ENCODE measurements around the gene HBE1.
"Not testable (repeated sequence)": the region's sequence is repeated elsewhere in the genome, so short reads cannot be mapped to it uniquely, and the experiment has no call there.

The HBE1 gene

DNA sequence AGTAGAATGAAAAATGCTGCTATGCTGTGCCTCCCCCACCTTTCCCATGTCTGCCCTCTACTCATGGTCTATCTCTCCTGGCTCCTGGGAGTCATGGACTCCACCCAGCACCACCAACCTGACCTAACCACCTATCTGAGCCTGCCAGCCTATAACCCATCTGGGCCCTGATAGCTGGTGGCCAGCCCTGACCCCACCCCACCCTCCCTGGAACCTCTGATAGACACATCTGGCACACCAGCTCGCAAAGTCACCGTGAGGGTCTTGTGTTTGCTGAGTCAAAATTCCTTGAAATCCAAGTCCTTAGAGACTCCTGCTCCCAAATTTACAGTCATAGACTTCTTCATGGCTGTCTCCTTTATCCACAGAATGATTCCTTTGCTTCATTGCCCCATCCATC, 14.9 kb upstream of the HBE1 start:
- DNase-seq: no peak

DNA sequence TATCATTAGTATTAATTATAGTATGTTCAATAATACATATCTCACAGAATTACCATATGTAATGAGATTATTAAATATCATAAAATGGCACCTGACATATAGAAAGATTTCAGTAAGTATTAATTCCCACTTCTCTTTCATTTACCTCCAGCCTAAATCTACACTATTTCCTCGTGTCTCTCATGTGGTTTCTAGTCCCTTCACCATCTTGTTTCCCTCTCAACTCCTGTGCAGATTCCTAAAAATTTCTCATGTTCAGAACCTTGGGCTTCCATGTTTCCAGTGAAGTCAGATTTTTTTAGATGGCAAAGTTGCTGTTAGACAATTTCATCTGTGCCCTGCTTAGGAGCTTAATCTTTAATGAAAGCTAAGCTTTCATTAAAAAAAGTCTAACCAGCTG, 14.1 kb upstream of the HBE1 start:
- DNase-seq: no peak

DNA sequence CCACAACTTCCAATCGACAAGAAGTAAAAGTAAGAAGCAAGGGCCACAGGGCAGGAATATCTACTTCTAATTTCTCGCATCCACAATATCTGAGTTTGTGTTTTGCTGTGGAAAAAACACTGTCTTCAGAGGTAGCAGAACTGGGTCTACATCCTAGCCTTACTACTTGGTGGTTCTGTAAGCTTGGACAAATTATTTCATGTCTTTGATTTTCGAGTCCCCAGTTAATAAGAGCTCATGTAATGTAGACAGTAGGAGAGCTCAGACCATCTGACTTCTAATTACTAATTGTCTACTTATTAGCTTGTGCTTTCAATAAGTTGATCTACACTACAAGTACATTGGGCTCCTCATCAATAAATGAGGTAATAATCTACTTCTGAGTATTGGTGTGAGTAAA, 13.3 kb upstream of the HBE1 start:
- DNase-seq: no peak

DNA sequence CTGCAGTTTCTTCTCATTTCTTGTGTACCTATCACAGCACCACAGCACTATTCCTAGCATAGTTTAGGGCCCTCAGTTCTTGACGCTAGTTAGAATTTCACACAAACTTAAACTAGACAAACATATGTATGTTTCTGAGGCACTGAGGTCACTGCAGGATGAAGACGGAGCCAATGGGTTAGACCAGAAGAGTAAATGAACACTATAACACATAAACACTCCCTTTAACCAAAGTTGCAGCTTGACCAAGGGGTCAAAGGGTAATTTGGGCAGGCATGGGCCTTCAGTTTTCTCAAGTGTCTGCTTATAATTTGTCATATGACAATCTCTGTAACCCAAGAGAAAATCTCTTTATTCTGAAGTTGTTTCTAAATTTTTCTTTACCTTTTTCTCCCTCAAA, 12.9 kb upstream of the HBE1 start:
- DNase-seq: no peak

DNA sequence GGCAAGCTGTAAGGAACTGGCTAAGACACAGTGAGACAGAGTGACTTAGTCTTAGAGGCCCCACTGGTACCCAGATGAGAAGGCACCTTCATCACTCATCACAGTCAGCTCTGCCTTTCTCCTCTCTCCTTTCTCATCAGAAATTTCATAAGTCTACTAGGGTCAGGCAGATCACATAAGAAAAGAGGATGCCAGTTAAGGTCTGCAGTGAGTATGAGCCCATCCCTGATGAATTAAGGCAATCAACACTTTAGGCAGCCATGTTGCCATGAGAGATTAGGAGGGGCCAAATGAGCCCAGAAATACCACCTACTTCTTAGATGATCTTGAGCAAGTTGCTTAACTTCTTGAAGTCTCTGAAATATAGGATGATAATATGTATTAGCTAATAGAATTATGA, 11.9 kb upstream of the HBE1 start:
- no peak for DNase-seq

DNA sequence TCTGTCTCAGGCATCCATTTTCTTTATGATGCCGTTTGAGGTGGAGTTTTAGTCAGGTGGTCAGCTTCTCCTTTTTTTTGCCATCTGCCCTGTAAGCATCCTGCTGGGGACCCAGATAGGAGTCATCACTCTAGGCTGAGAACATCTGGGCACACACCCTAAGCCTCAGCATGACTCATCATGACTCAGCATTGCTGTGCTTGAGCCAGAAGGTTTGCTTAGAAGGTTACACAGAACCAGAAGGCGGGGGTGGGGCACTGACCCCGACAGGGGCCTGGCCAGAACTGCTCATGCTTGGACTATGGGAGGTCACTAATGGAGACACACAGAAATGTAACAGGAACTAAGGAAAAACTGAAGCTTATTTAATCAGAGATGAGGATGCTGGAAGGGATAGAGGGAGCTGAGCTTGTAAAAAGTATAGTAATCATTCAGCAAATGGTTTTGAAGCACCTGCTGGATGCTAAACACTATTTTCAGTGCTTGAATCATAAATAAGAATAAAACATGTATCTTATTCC, 10.9 kb upstream of the HBE1 start:
- DNase-seq: no peak

DNA sequence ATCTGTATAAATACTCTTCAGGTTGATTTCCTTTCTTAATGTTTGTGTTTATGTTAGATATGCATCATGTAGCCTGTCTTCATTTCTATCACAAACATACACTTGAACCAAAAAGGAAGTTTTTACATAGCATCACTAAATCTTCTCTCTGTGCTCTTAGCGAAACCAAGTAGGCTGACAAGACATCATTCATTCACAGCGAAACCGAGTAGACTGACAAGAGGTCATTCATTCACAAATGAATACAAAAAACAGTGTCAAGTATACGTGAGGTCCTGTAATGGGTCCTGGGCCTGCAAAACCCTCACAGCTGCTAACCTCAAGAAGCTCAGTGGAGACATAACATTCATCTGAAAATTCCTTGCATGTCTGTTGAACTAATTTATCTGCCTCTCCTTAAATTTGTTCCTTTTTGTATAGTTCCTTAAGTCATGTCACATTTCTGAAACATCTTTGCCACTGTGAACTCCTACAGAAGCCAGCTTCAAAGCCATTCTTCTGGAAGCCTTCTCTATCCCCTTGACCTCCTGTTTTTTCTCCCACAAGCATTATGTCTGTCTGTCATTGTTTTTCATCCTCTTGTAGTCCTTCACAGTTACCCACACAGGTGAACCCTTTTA, 9.8 kb upstream of the HBE1 start:
- DNase-seq: no peak

DNA sequence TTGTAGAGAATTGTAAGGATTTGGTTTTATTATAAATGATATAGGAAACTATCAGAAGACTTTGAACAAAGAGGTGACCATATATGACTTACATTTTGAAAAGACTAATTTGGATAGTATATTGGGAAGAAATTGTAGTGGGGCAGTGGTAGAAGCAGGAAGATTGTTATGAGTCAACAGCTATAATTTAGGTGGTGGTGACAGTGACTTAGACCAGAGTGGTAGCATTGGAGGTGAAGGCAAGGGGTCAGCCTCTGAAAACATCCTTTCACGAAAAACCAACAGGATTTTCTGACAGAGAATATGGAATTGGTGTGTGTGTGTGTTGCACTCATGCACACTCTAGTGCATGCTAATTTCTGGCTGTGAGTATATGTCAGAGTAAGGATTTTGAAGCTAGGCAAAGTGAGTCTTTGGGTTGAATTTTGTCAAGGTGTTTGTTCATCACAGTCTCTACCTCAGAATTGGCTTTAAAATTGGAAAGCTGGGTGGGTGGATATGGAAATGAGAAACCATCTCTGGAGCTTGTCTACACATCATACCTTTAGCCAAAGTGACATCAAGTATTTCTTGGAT, 8.2 kb upstream of the HBE1 start:
- no peak for DNase-seq

DNA sequence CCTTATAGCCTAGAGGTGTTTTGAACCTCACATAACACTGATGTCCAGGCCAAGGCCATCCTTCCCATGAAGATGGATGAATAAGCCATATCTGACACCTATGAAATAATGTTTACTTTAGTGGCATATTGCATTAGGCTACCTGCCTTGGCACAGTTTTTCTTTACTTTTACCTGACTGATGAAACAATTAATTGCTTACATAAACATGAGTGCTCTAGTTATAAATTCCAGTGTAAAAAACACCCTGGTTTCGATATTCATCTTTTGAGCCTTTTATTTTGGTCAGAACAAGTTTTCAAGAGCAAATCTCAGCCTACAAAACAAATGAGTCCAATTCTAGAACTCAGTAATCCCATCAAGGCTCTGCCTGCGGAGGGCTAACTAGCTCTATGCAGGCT, 7.0 kb upstream of the HBE1 start:
- DNase-seq: no peak

DNA sequence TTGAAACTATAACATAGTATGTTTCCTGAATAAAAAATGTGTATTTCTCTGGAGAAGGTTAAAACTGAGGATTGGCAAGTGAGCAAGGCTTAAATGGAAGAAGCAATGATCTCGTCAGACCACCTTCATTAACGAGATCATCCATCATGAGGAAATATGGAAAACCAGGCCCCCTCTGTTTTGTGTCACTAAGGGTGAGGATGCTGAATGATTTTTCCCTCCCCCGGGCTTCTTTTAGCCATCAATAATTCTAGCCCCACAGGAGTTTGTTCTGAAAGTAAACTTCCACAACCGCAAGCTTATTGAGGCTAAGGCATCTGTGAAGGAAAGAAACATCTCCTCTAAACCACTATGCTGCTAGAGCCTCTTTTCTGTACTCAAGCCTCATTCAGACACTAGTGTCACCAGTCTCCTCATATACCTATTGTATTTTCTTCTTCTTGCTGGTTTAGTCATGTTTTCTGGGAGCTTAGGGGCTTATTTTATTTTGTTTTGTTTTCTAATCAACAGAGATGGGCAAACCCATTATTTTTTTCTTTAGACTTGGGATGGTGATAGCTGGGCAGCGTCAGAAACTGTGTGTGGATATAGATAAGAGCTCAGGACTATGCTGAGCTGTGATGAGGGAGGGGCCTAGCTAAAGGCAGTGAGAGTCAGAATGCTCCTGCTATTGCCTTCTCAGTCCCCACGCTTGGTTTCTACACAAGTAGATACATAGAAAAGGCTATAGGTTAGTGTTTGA, 5.8 kb upstream of the HBE1 start:
- no peak for DNase-seq

DNA sequence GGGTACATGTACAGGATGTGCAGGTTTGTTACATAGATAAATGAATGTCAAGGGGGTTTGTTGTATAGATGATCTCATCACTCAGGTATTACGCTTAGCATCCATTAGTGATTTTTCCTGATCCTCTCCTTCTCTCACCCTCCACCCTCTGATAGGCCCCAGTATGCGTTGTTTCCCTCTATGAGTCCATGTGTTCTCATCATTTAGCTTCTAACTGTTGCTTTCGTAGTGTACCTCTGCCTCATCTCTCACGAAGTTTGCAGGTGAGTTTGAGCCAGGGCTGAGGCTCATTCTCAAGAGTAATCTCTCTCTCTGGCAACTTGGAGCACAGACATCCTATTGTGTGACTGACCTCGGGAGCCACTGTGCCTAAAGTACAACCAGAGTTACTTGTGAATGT, 4.7 kb upstream of the HBE1 start:
- DNase-seq: no peak

DNA sequence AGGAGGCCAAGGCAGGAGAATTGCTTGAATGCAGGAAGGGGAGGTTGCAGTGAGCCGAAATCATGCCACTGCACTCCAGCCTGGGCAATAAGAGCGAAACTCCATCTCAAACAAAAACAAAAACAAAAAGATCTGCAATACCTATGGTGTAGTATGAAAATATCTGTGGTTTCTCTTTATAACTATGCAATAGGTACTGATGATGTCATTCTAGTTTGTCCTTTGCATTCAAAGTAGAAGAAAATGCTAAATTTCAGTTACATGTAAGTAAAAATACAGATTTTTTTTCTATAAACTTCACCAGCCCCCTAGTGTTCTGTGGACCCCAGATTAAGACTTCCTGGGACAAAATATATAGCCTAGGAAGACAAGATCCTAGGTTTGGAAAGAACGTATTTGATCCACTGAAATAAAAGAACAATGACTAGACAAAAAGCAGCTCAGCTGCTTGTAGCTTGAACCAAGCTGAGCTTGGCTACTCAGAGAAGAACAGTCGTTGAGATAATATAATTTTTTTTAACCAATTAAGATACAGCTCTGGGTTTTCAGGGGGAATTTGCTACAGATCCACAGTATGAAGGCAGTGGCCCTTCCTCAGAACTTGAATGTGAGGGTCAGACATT, 2.8 kb upstream of the HBE1 start:
- DNase-seq: no peak

DNA sequence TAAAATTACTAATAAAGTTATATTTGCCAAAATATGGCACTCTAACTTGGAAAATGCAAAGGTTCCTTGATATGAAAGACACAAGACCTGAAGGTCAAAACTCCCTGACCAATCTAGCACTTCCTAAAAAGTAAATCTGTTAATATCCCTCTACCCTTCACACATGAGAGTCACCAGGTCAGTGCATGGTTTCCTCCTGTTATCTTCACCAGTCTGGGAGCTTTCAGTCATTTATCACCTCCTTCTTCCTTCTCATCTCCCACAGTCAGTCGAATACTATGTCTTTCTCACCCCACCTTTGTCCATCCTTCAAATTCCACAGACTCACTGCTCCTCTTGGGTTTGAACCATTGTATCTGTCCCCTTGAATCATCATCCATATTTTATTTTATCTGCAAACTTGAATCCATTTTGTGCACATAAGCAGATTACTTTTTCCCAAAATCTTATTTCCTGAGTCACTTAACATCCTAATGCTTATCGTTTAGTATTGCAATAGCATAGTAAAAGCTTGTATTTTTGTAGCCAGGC, 2.6 kb downstream of the HBE1 start:
- DNase-seq: no peak

DNA sequence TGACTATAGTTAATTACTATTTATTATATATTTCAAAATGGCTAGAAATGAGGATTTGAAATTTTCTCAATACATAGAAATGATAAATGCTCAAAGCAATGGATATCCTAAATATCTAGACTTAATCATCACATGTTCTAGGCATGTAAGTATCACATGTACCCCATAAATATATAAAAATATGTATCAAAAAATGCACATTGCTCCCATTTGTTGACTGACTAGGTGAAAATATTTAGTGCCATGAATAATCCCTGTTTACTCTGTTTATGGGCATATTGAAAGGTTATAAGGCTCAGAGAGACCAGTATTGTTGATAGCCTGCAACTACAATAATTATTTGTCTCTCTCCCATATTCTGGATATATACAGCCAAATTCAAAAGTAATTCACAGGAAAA, 3.1 kb downstream of the HBE1 start:
- DNase-seq: no peak

DNA sequence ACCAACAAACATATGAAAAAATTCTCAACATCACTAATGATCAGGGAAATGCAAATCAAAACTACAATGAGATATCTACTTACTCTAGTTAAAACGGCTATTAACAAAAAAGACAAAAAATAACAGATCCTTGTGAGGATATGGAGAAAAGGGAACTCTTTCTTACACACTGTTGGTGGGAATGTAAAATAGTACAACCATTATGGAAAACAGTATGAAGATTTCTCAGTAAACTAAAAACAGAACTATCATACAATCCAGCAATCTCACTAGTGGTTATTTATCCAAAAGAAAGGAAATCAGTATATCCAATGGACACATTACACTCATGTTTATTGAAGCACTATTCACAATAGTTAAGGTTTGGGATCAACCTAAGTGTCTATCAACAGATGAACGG, 3.9 kb downstream of the HBE1 start:
- DNase-seq: no peak

DNA sequence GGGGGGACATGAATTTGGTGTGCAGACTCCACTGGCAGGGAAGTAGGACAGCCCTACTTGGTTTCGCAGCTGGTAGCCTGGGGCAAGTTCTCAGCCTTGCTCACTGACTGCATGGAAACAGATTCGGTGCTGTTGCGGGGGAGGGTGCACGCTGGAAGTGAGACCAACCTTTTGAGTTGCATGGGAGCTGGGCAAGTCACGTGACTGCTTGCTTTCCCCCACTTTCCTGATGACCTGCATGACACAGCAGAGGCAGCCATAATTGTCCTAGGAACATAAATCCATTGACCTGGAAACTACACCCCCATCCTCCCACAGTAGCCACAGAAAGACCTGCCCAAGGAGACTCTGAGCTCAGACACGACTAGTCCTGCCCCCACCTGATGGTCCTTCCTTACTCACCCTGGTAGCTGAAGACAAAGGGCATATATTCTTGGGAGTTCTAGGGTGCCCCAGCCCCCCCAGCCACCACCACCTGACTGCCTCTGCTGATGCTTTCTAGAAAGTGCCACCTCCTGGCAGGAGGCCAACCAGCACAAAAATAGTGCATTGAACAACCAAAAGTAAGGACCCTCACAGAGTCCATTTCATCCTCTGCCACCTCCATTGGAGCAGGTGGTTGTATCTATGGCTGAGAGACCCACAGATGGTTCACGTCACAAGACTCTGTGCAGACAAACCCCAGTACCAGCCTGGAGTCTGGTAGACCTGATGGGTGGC, 11.0 kb downstream of the HBE1 start:
- no peak for DNase-seq

DNA sequence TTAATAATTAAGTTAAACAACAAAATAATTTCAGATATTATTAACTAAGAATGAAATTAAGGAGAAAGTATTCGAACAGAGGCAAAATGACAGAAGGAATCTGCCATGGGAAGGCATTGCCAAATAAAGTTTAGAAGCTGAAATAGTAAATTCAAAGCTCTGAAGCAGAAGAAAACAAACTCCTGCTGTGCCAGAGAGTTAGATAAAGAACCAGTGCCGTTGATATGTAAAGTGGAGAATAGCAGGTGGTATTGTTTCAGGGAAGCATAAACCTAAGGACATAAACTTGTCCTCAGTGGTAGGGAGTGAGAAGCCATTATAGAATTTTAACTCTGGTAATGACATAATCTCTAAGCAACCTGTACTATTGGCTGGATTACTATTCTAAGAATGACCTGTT, 12.4 kb downstream of the HBE1 start:
- DNase-seq: no peak

DNA sequence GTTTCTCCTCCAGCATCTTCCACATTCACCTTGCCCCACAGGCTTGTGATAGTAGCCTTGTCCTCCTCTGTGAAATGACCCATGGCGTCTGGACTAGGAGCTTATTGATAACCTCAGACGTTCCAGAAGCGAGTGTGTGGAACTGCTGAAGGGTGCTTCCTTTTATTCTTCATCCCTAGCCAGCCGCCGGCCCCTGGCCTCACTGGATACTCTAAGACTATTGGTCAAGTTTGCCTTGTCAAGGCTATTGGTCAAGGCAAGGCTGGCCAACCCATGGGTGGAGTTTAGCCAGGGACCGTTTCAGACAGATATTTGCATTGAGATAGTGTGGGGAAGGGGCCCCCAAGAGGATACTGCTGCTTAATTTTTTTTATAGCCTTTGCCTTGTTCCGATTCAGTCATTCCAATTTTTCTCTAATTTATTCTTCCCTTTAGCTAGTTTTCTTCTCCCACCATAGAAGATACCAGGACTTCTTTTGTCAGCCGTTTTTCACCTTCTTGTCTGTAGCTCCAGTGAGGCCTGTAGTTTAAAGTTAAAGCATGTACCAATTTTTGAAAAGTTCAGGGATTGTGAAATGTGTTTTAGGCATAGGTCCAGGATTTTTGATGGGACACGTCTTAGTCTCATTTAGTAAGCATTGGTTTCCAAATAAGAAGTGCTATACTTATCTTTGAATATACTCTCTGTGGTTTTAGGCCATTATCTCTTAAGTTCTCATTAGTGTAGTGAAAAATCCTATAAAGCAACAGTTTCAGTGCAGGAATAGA, 14.9 kb downstream of the HBE1 start, which contains the start of gene HBG2:
Gene HBG2 (minus strand): TSS at position 136 of the 768 bp plus-strand sequence. CDS start 53 bp downstream, at position 83.
- not testable (repeated sequence) for DNase-seq

DNA sequence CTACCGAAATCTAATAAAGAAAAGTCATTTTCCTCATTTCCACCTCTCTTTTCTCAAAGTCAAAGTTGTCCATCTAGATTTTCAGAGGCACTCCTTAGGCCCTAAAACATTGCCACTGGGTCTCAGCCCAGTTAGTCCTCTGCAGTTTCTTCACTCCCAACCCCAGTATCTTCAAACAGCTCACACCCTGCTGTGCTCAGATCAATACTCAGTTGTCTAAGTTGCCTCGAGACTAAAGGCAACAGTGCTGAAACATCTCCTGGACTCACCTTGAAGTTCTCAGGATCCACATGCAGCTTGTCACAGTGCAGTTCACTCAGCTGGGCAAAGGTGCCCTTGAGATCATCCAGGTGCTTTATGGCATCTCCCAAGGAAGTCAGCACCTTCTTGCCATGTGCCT, 15.7 kb downstream of the HBE1 start:
- not testable (repeated sequence) for DNase-seq

DNA sequence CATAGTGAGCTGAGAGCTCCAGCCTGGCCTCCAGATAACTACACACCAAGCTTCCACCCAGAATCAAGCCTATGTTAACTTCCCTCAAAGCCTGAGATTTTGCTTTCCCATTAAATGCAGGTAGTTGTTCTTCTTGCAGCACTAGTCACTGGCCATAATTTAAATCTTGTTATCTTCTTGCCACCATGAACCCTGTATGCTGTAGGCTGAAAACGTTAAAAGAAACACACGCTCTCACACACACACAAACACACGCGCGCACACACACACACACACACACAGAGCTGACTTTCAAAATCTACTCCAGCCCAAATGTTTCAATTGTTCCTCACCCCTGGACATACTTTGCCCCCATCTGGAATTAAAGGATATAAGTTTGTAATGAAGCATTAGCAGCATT, 16.3 kb downstream of the HBE1 start:
- DNase-seq: not testable (repeated sequence)

DNA sequence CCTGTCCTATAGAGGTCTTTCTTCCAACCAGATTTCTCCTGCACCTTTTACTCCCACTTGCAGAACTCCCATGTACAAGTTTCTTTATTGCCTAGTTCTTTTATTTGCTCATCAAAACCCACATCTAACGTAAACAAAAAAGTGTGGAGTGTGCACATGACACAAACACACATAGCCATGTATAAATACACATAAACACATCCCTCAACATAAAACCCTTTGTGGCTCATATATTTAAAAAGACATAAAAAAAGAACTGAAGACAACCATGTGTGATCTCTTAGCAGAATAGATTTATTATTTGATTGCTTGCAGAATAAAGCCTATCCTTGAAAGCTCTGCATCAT, 16.9 kb downstream of the HBE1 start:
- no peak for DNase-seq
